GM12892 (cell line): Measurements from ENCODE around the gene LRRC3C.

Experiments
- POLR2A ChIP-seq: IDR thresholded peaks from 2 replicates; pipeline ENCODE4 v1.6.1; 2011; ENCODE audit warnings: low read depth, low read length, control low read depth
- POLR2AphosphoS5 ChIP-seq: IDR thresholded peaks from 2 replicates; pipeline ENCODE4 v1.6.1; 2011; ENCODE audit warnings: low read depth, low read length, control low read depth
- TAF1 ChIP-seq: IDR thresholded peaks from 2 replicates; pipeline ENCODE4 v1.6.1; 2011; ENCODE audit warnings: low read depth, mild to moderate bottlenecking, control low read depth, low read length, borderline replicate concordance

DNA sequence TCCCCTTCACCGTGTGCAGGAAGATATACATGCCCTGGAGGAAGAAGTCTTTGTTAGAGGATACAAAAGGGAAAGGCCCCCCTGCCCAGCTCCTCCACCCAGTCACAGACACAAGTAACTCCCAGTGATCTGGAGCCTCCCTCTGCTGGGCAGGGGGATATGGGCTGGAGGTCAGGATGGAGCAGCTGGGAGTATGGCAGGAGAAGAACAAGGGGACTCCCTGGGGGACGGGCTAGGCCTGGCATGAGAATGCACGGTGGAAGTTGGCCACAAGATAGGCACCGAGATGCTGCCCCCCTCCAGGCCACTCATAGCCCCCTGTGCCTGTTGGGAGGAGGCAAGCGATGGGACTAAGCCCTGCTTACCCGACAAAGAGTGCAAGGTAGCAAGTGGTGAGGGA is 4.3 kb upstream of the LRRC3C start:
- no peak for TF ChIP-seq POLR2A
- TF ChIP-seq POLR2AphosphoS5, result no peak
- TF ChIP-seq TAF1, result no peak
